HepG2 (cell line): ENCODE results near the gene SPHK2. TPM values are rescaled to one million over a fixed set of nuclear protein-coding genes. Genes with fewer than 3 reads are reported as not detected.
A peak's percentile ranks its signal among the peaks of the same experiment; 100 is the strongest.

Experiments used
- ETV5 ChIP-seq: IDR thresholded peaks from 2 replicates; pipeline ENCODE4 v1.6.1; 2018; ENCODE audit warnings: missing biosample characterization, missing genetic modification reagents, inconsistent platforms, borderline replicate concordance
- HNF1A ChIP-seq, 2 experiments: sonication (generic) in 1 of 2; formaldehyde crosslinking in 1 of 2; IDR thresholded peaks; 2 replicates each; pipeline versions ENCODE4 v1.4.0 to v1.6.1; 2016 to 2020; ENCODE audit warnings: borderline replicate concordance in 1 of 2, low read depth in 1 of 2, mild to moderate bottlenecking in 1 of 2, missing genetic modification reagents in 1 of 2
- JUND ChIP-seq: sonication (generic); formaldehyde crosslinking; IDR thresholded peaks from 2 replicates; pipeline ENCODE4 v1.8.0; 2022; ENCODE audit warnings: mild to moderate bottlenecking, missing genetic modification reagents
- KLF6 ChIP-seq: IDR thresholded peaks from 2 replicates; pipeline ENCODE4 v1.8.0; 2016; ENCODE audit warnings: missing biosample characterization, missing genetic modification reagents
- MAZ ChIP-seq, 2 experiments: sonication (generic) in 1 of 2; formaldehyde crosslinking in 1 of 2; IDR thresholded peaks; 2 replicates each; pipeline versions ENCODE4 v1.5.0 to v1.6.1; 2012 to 2020; ENCODE audit warnings: low read depth in 2 of 2, mild to moderate bottlenecking in 2 of 2, borderline replicate concordance in 1 of 2, improper control_type of control experiment in 1 of 2, low read length in 1 of 2, missing genetic modification reagents in 1 of 2, moderate library complexity in 1 of 2
- REST ChIP-seq, 2 experiments: IDR thresholded peaks; 2 replicates each; pipeline ENCODE4 v1.6.1; 2011 to 2012; ENCODE audit warnings: low read length in 2 of 2, borderline replicate concordance in 1 of 2, low read depth in 1 of 2, mild to moderate bottlenecking in 1 of 2, moderate library complexity in 1 of 2
- SALL1 ChIP-seq: sonication (generic); formaldehyde crosslinking; IDR thresholded peaks from 2 replicates; pipeline ENCODE4 v1.8.0; 2022; ENCODE audit warnings: mild to moderate bottlenecking, missing genetic modification reagents
- SSRP1 ChIP-seq: IDR thresholded peaks from 2 replicates; pipeline ENCODE4 v1.6.1; 2016; ENCODE audit warnings: control low read depth
- THRA ChIP-seq: sonication (generic); formaldehyde crosslinking; IDR thresholded peaks from 2 replicates; pipeline ENCODE4 v1.4.0; 2020; ENCODE audit warnings: missing genetic modification reagents, borderline replicate concordance
- ZBTB1 ChIP-seq: sonication (generic); formaldehyde crosslinking; IDR thresholded peaks from 2 replicates; pipeline ENCODE4 v1.4.0; 2020; ENCODE audit warnings: missing genetic modification reagents, borderline replicate concordance
- ZKSCAN8 ChIP-seq: IDR thresholded peaks from 2 replicates; pipeline ENCODE4 v1.6.1; 2016; ENCODE audit warnings: borderline replicate concordance, missing genetic modification reagents, missing compliant biosample characterization
- ZNF607 ChIP-seq: sonication (generic); formaldehyde crosslinking; IDR thresholded peaks from 2 replicates; pipeline ENCODE4 v1.5.1; 2020; ENCODE audit warnings: missing genetic modification reagents, mild to moderate bottlenecking, borderline replicate concordance
- ZNF781 ChIP-seq: sonication (generic); formaldehyde crosslinking; IDR thresholded peaks from 2 replicates; pipeline ENCODE4 v1.5.1; 2020; ENCODE audit warnings: borderline replicate concordance, mild to moderate bottlenecking, missing genetic modification reagents; ENCODE audit errors: not compliant biosample characterization
- polyA plus RNA-seq, 8 experiments: library from polyadenylated mRNA; depleted of rRNA in 3 of 8; stranded (reverse) in 7 of 8; unstranded in 1 of 8; fragments of >200 nt; fragmentation: Illumina TruSeq in 4 of 8; extraction: Trizol in 4 of 8; gene quantifications; 2 replicates each; pipeline versions ENCODE4 v1.2.1 to v1.2.3, GENCODE V29; 2011 to 2016; ENCODE audit warnings: low read depth in 4 of 8, missing spikeins in 1 of 8, mixed read lengths in 1 of 8; ENCODE audit not compliant: insufficient read depth in 1 of 8
- total RNA-seq, 5 experiments: library from RNA; depleted of rRNA; stranded (reverse); fragments of >200 nt; fragmentation: Illumina TruSeq; extraction: Trizol; gene quantifications; 2 replicates each; pipeline ENCODE4 v1.2.3, GENCODE V29; 2016; ENCODE audit warnings: low read depth in 1 of 5
- TF ChIP-seq, protein P1 (sequence below): sonication (generic); formaldehyde crosslinking; IDR thresholded peaks from 2 replicates; pipeline ENCODE4 v1.4.0; 2020; ENCODE audit warnings: missing genetic modification reagents, borderline replicate concordance

The SPHK2 gene
- total and polyA plus RNA-seq, 2 of the 13 experiments (the other 11 are each of a cell fraction or from before 2014, with no cell fraction given), result 2.9 to 14.4 TPM

GRCh38 chr19:48646001-48646721 lies 26.9 kb downstream of the SPHK2 start, which contains the start of gene CA11 (continued):
- TF ChIP-seq REST (IDR thresholded peaks at IDR 0.05; ENCODE audit: borderline replicate concordance in 1 of 2, low read depth in 1 of 2, low read length in 2 of 2), result no peak
- peak; percentile 47; the same call in 1 of the 2 replicates for TF ChIP-seq THRA (CRISPR knock-in tag)
- TF ChIP-seq ZNF781 (CRISPR knock-in tag), result no peak
- TF ChIP-seq HNF1A (IDR thresholded peaks at IDR 0.05; ENCODE audit: low read depth), result no peak
- no peak; the same call in 1 of the 2 replicates for TF ChIP-seq HNF1A (CRISPR knock-in tag; IDR thresholded peaks at IDR 0.05; ENCODE audit: borderline replicate concordance)
- no peak for TF ChIP-seq ETV5 (CRISPR knock-in tag)
- no peak for TF ChIP-seq JUND (CRISPR knock-in tag)
- 0 out of 2 replicates have a peak, but pooled peaks have one; percentile 44 for TF ChIP-seq SSRP1 (CRISPR knock-in tag)
- TF ChIP-seq KLF6 (CRISPR knock-in tag), result 0 out of 2 replicates have a peak, but pooled peaks have one; percentile 56
- TF ChIP-seq ZBTB1 (CRISPR knock-in tag), result no peak
- TF ChIP-seq, protein P1, sequence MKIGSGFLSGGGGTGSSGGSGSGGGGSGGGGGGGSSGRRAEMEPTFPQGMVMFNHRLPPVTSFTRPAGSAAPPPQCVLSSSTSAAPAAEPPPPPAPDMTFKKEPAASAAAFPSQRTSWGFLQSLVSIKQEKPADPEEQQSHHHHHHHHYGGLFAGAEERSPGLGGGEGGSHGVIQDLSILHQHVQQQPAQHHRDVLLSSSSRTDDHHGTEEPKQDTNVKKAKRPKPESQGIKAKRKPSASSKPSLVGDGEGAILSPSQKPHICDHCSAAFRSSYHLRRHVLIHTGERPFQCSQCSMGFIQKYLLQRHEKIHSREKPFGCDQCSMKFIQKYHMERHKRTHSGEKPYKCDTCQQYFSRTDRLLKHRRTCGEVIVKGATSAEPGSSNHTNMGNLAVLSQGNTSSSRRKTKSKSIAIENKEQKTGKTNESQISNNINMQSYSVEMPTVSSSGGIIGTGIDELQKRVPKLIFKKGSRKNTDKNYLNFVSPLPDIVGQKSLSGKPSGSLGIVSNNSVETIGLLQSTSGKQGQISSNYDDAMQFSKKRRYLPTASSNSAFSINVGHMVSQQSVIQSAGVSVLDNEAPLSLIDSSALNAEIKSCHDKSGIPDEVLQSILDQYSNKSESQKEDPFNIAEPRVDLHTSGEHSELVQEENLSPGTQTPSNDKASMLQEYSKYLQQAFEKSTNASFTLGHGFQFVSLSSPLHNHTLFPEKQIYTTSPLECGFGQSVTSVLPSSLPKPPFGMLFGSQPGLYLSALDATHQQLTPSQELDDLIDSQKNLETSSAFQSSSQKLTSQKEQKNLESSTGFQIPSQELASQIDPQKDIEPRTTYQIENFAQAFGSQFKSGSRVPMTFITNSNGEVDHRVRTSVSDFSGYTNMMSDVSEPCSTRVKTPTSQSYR, result no peak; the same call in 1 of the 2 replicates
- peak; percentile 93 for TF ChIP-seq MAZ (IDR thresholded peaks at IDR 0.05; ENCODE audit: borderline replicate concordance, low read depth, low read length)
- TF ChIP-seq MAZ (CRISPR knock-in tag; IDR thresholded peaks at IDR 0.05; ENCODE audit: low read depth), result peak; percentile 76; the same call in 1 of the 2 replicates
- 0 out of 2 replicates have a peak, but pooled peaks have one; percentile 39 for TF ChIP-seq ZNF607 (CRISPR knock-in tag)
- TF ChIP-seq ZKSCAN8 (CRISPR knock-in tag), result 0 out of 2 replicates have a peak, but pooled peaks have one; percentile 33
- peak; percentile 15; the same call in 1 of the 2 replicates for TF ChIP-seq SALL1 (CRISPR knock-in tag)
